K562 (cell line): ENCODE measurements around the gene ARFGAP3. TPM values are rescaled to one million over a fixed set of nuclear protein-coding genes. Genes with fewer than 3 reads are reported as not detected.

ENCODE experiments used
- ATAC-seq: fragments of 200-7000 bp; cut with Tn5 transposase; 3 replicates; pipeline ENCODE4 v1.9.1; 2020; ENCODE audit warnings: moderate library complexity
- BruUV-seq: library from RNA; stranded (reverse); fragments of 400-500 nt; replicated peaks from 2 replicates; lab custom pipeline; 2021; lab: Mats Ljungman, UMichigan
- CTCF ChIA-PET: fragments of 300-600 bp; formaldehyde crosslinking; extraction: SDS; loops from one replicate; lab custom pipeline; 2021; ENCODE audit warnings: low intra/inter-chr PET ratio; lab: Yijun Ruan, JAX
- POLR2A ChIA-PET: fragments of 300-600, 350-650 bp; sonication (Branson Sonifier 250); formaldehyde crosslinking; extraction: SDS; loops from one replicate; lab custom pipeline; 2021; ENCODE audit warnings: antibody characterized with exemption, inconsistent platforms; lab: Yijun Ruan, JAX
- DNase-seq, 4 experiments: peaks; one replicate each; pipeline versions ENCODE4 v3.0.0 to v3.0.0-alpha.2; 2011 to 2018; ENCODE audit warnings: low spot score in 3 of 4, mixed read lengths in 3 of 4; ENCODE audit errors: extremely low read depth in 1 of 4
- FAIRE-seq: peaks from 2 replicates; lab custom pipeline; 2011; peaks lifted over from hg19 to GRCh38; lab: Jason Lieb, UNC
- H2AFZ ChIP-seq: 2 replicates; pipeline ENCODE4 v1.6.0; 2011; ENCODE audit warnings: low read depth, low read length, control low read depth, inconsistent platforms
- H3K27ac ChIP-seq: fragments of 200-600 bp; 3 replicates; pipeline ENCODE4 v1.8.0; 2011; ENCODE audit warnings: low read depth, mild to moderate bottlenecking, control low read depth, inconsistent platforms, low read length, moderate library complexity, mixed read lengths; ENCODE audit errors: extremely low read depth
- H3K27me3 ChIP-seq, 2 experiments: fragments of 300-600 bp in 1 of 2; 2 replicates in 1 of 2; 3 replicates in 1 of 2; pipeline versions ENCODE4 v1.6.0 to v1.8.0; 2011; ENCODE audit warnings: inconsistent platforms in 2 of 2, low read length in 2 of 2, mild to moderate bottlenecking in 1 of 2, mixed read lengths in 1 of 2, moderate library complexity in 1 of 2; ENCODE audit not compliant: control insufficient read depth in 2 of 2, insufficient read depth in 2 of 2
- H3K36me3 ChIP-seq: fragments of 300-600 bp; 3 replicates; pipeline ENCODE4 v1.8.0; 2011; ENCODE audit warnings: mild to moderate bottlenecking, low read length, inconsistent platforms; ENCODE audit not compliant: control insufficient read depth, insufficient read depth
- H3K4me1 ChIP-seq, 2 experiments: fragments of 200-600 bp in 1 of 2; replicated peaks in 1 of 2; 2 replicates in 1 of 2; 3 replicates in 1 of 2; pipeline versions ENCODE4 v1.5.1 to v1.8.0; 2011; ENCODE audit warnings: inconsistent platforms in 2 of 2, low read length in 2 of 2, mild to moderate bottlenecking in 1 of 2, mixed read lengths in 1 of 2, moderate library complexity in 1 of 2; ENCODE audit not compliant: control insufficient read depth in 2 of 2, insufficient read depth in 2 of 2
- H3K4me2 ChIP-seq: 2 replicates; pipeline ENCODE4 v1.6.1; 2011; ENCODE audit warnings: low read length, control low read depth, inconsistent platforms, mixed read lengths; ENCODE audit not compliant: insufficient read depth
- H3K4me3 ChIP-seq: fragments of 200-600 bp; sonication (generic), shearing (Covaris generic); 2 replicates; pipeline ENCODE4 v1.5.1; 2016; ENCODE audit warnings: control low read depth, inconsistent platforms
- H3K79me2 ChIP-seq: fragments of 200-600 bp; 3 replicates; pipeline ENCODE4 v1.8.0; 2011; ENCODE audit warnings: low read length, inconsistent platforms; ENCODE audit not compliant: control insufficient read depth, insufficient read depth
- H3K9ac ChIP-seq, 2 experiments: 2 replicates each; pipeline versions ENCODE4 v1.6.0 to v1.6.1; 2011; ENCODE audit warnings: low read depth in 2 of 2, low read length in 2 of 2, control low read depth in 1 of 2, inconsistent platforms in 1 of 2, mild to moderate bottlenecking in 1 of 2, mixed read lengths in 1 of 2; ENCODE audit not compliant: insufficient read depth in 1 of 2
- H3K9me1 ChIP-seq: one replicate; pipeline ENCODE4 v1.6.0; 2011; ENCODE audit warnings: inconsistent platforms, mild to moderate bottlenecking, low read length, moderate library complexity; ENCODE audit not compliant: control insufficient read depth, insufficient read depth
- H3K9me3 ChIP-seq: replicated peaks from 2 replicates; pipeline ENCODE4 v1.5.1; 2011; ENCODE audit warnings: low read depth, low read length, inconsistent platforms; ENCODE audit not compliant: control insufficient read depth, insufficient read depth
- H4K20me1 ChIP-seq: replicated peaks from 2 replicates; pipeline ENCODE4 v1.6.1; 2011; ENCODE audit warnings: low read length, inconsistent platforms, mixed read lengths; ENCODE audit not compliant: control insufficient read depth, insufficient read depth
- NCOA4 ChIP-seq: fragments of 450-650 bp; IDR thresholded peaks from 2 replicates; pipeline ENCODE4 v1.6.1; 2018; ENCODE audit warnings: mild to moderate bottlenecking; ENCODE audit not compliant: partially characterized antibody
- TRIM24 ChIP-seq, 2 experiments: fragments of 450-650 bp; IDR thresholded peaks; 2 replicates each; pipeline ENCODE4 v1.6.1; 2016
- ZNF639 ChIP-seq, 2 experiments: fragments of 200-800 bp in 1 of 2; sonication (Bioruptor generic) in 1 of 2; sonication (generic) in 1 of 2; formaldehyde crosslinking in 1 of 2; IDR thresholded peaks in 1 of 2; conservative IDR thresholded peaks in 1 of 2; 2 replicates each; pipeline versions ENCODE4 v1.5.0 to v1.6.1; 2016 to 2020; ENCODE audit warnings: missing compliant biosample characterization in 1 of 2, missing genetic modification characterization in 1 of 2, missing genetic modification reagents in 1 of 2
- ZNF707 ChIP-seq: fragments of 250-450 bp; sonication (Bioruptor Pico); conservative IDR thresholded peaks from 2 replicates; pipeline ENCODE4 v1.8.0; 2022; ENCODE audit warnings: inconsistent platforms, mild to moderate bottlenecking, moderate library complexity
- WGBS: fragments of 100-300 bp; shearing (Covaris generic); methylation state at CpG from one replicate; pipeline ENCODE4 v1.1.6; 2016; ENCODE audit warnings: low coverage, mixed read lengths; ENCODE audit not compliant: insufficient coverage; ENCODE audit errors: missing lambda C conversion rate; 5-methylcytosine and 5-hydroxymethylcytosine counted together
- in situ Hi-C: fragments of 300-500 bp; cut with MboI; formaldehyde crosslinking; loops from 4 replicates; pipeline ENCODE4 v1.15.0; 2018; ENCODE audit warnings: inconsistent platforms, mixed read lengths
- intact Hi-C: fragments of 100-400 bp; cut with micrococcal nuclease; formaldehyde crosslinking; loops from 2 replicates; pipeline ENCODE4 v1.14.2; 2022
- polyA plus RNA-seq, 8 experiments: library from polyadenylated mRNA; depleted of rRNA in 4 of 8; stranded (reverse) in 5 of 8; unstranded in 3 of 8; fragments of >200 nt; fragmentation: Nextera tagmentation in 2 of 8; fragmentation: Illumina TruSeq in 1 of 8; extraction: Ambion mirVana in 2 of 8; extraction: Trizol in 1 of 8; gene quantifications; 2 replicates each; pipeline versions ENCODE4 v1.2.1 to v1.2.3, GENCODE V29; 2011 to 2014; ENCODE audit warnings: inconsistent platforms in 1 of 8, missing spikeins in 1 of 8
- total RNA-seq, 7 experiments: library from RNA; depleted of rRNA in 6 of 7; stranded (reverse); fragments of >200 nt in 6 of 7; fragmentation: Illumina TruSeq in 2 of 7; extraction: Trizol in 2 of 7; gene quantifications; 2 replicates each; pipeline versions ENCODE4 v1.2.1 to v1.2.3, GENCODE V29; 2011 to 2021; ENCODE audit warnings: low replicate concordance in 1 of 7
- TF ChIP-seq, protein P1 (sequence below): sonication (generic); formaldehyde crosslinking; IDR thresholded peaks from 2 replicates; pipeline ENCODE4 v1.8.0; 2022; ENCODE audit warnings: mild to moderate bottlenecking, missing genetic modification reagents

The ARFGAP3 gene
- total and polyA plus RNA-seq, 9 of the 15 experiments (the other 6 are each of a cell fraction or from before 2014, with no cell fraction given): 14.2 to 31.9 (median 22.7) TPM

GRCh38 chr22:42855721-42856120 is 1.4 kb downstream of the ARFGAP3 start:
- no peaks in the 10 kb centered on the region for H3K9me1 ChIP-seq
- TF ChIP-seq, protein P1, sequence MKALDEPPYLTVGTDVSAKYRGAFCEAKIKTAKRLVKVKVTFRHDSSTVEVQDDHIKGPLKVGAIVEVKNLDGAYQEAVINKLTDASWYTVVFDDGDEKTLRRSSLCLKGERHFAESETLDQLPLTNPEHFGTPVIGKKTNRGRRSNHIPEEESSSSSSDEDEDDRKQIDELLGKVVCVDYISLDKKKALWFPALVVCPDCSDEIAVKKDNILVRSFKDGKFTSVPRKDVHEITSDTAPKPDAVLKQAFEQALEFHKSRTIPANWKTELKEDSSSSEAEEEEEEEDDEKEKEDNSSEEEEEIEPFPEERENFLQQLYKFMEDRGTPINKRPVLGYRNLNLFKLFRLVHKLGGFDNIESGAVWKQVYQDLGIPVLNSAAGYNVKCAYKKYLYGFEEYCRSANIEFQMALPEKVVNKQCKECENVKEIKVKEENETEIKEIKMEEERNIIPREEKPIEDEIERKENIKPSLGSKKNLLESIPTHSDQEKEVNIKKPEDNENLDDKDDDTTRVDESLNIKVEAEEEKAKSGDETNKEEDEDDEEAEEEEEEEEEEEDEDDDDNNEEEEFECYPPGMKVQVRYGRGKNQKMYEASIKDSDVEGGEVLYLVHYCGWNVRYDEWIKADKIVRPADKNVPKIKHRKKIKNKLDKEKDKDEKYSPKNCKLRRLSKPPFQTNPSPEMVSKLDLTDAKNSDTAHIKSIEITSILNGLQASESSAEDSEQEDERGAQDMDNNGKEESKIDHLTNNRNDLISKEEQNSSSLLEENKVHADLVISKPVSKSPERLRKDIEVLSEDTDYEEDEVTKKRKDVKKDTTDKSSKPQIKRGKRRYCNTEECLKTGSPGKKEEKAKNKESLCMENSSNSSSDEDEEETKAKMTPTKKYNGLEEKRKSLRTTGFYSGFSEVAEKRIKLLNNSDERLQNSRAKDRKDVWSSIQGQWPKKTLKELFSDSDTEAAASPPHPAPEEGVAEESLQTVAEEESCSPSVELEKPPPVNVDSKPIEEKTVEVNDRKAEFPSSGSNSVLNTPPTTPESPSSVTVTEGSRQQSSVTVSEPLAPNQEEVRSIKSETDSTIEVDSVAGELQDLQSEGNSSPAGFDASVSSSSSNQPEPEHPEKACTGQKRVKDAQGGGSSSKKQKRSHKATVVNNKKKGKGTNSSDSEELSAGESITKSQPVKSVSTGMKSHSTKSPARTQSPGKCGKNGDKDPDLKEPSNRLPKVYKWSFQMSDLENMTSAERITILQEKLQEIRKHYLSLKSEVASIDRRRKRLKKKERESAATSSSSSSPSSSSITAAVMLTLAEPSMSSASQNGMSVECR (CRISPR knock-in tag): no peak
- TF ChIP-seq TRIM24 (IDR thresholded peaks at IDR 0.05) (no peak), ZNF639 (CRISPR knock-in tag; conservative IDR thresholded peaks at IDR 0.05 in 1 of 2, IDR thresholded peaks at IDR 0.05 in 1 of 2) (no peak), NCOA4 (no peak), ZNF707 (CRISPR knock-in tag) (no peak)
- TF ChIP-seq, all 486 proteins: peak for 0
- peak overlapping the region in 1 of 2 experiments; percentile 76; a peak in 2 of 4 replicates for H3K9ac ChIP-seq
- 48% methylated on average over 4 of the region's 4 CpGs for WGBS
- H2AFZ ChIP-seq: no peak overlapping the region
- H4K20me1 ChIP-seq: no peaks in the 10 kb centered on the region
- no peaks in the 10 kb centered on the region for H3K9me3 ChIP-seq
- FAIRE-seq (no peak), ATAC-seq (no peak), DNase-seq (no peak)
- in situ Hi-C loops: no loop called here
- H3K4me2 ChIP-seq: peak overlapping the region; percentile 86; the same call in 1 of the 2 replicates
- no peaks in the 10 kb centered on the region for H3K36me3 ChIP-seq
- no peak overlapping the region for H3K27ac ChIP-seq
- peaks cover 8 to 17% of the 10 kb centered on the region in 2 experiments; a peak in 4 of 5 replicates for H3K4me1 ChIP-seq
- peaks cover 25% of the 10 kb centered on the region for H3K79me2 ChIP-seq
- H3K27me3 ChIP-seq: no peaks in the 10 kb centered on the region
- POLR2A ChIA-PET: no interaction called here
- intact Hi-C loops: no loop called here
- CTCF ChIA-PET: no interaction called here
- BruUV-seq: TSS peak; percentile 46
- peak overlapping the region; percentile 54 for H3K4me3 ChIP-seq
